ENCODE results near the gene COX6A2.

- TF ChIP-seq CTCF (IDR thresholded peaks at IDR 0.05; ENCODE audit: poor library complexity, severe bottlenecking) (no peak), TAF1 (IDR thresholded peaks at IDR 0.05; ENCODE audit: low read depth) (no peak), EP300 (conservative IDR thresholded peaks at IDR 0.05; ENCODE audit: poor library complexity, severe bottlenecking) (no peak), MXI1 (conservative IDR thresholded peaks at IDR 0.05; ENCODE audit: poor library complexity, severe bottlenecking) (no peak), SMC3 (conservative IDR thresholded peaks at IDR 0.05; ENCODE audit: poor library complexity) (no peak), POLR2AphosphoS5 (IDR thresholded peaks at IDR 0.05) (no peak)
Observed at GRCh38 chr16:31403590-31404352, 24.4 kb downstream of the COX6A2 start.

All from neural cell (in vitro differentiated cells).